ENCODE results near the gene NPBWR2.

DNA sequence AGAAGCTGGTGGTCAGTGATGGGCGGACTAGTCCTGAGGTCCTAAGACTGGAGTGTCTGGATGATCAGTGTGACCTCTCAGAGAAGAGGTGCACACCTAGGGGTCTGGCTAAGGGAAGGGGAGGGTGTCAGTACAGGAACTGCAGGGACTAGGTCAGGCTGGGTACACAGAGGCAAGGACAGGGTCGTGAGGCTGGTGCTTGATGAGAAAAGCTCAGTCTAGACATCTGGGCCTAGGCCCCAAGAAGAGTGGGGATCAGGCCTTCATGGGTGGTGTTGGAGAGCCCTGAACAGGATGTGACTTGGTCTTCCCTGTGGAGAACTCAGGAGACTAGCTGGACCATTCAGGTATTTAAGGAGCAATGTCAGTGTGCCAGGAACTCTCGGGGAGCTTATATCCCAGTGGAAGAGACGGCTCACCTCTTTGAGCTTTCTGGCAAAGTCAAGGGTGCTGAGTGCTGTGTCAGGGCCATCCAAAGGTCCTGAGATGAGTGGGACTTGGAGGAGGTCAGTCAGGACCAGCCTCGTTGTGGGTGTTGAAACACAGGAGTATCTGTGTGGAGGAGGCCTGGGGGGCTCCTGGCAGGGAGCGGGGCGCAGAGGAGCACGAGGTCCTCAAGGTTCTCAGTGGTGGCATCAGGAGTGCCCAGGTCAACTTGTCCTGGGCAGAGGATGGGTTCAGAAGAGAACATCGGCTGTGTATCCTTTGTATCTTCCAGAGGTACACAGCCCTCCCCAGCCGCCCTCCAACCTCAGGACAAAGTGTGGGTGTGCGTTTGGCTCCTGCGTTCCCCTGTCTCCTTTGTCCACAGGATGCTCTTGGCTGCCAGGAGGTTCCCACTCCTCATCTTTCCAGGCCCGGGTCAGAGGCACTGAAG, 43.6 kb upstream of the NPBWR2 start:
- TF ChIP-seq, protein P1, sequence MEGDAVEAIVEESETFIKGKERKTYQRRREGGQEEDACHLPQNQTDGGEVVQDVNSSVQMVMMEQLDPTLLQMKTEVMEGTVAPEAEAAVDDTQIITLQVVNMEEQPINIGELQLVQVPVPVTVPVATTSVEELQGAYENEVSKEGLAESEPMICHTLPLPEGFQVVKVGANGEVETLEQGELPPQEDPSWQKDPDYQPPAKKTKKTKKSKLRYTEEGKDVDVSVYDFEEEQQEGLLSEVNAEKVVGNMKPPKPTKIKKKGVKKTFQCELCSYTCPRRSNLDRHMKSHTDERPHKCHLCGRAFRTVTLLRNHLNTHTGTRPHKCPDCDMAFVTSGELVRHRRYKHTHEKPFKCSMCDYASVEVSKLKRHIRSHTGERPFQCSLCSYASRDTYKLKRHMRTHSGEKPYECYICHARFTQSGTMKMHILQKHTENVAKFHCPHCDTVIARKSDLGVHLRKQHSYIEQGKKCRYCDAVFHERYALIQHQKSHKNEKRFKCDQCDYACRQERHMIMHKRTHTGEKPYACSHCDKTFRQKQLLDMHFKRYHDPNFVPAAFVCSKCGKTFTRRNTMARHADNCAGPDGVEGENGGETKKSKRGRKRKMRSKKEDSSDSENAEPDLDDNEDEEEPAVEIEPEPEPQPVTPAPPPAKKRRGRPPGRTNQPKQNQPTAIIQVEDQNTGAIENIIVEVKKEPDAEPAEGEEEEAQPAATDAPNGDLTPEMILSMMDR (IDR thresholded peaks at IDR 0.05), result no peak
- TF ChIP-seq POLR2A (IDR thresholded peaks at IDR 0.05), result no peak
